ENCODE results near the gene SLC24A4.

SLC24A4 gene

DNA sequence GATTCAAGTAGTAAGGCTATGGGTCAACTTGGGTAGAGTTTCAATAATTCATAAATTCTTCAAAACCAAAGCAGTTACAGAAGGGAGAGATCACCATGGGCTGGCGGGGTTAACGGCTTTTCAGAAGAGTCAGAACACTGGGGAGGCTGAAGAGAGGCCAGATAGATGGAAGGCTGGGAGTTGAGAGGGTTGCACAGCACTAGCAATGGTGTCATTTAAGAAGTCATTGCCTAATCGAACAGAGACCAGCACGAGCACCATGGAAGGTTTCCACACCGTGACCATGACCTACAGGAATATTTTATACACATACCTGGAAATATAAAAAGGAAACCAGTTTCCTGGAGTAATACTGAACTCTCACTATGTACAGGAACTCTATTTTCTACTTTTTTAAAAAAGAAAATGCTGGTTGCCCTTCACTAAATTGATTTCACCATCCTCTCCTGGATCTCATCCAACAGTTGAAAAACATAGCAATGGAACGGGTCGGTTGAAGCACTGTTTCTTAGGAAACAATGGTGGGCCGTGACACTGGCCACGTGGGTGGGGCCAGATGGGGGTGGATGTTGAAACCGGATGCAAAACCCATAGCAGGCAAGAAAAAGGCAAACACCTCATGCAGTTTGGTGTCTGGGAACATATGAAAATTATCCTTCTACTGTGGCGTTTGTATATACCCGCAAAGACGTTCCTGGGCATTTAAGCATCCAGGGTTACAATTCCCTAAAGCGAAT is 152.7 kb downstream of the SLC24A4 start:
- DNase-seq (ENCODE audit: low read depth) = no peak

DNA sequence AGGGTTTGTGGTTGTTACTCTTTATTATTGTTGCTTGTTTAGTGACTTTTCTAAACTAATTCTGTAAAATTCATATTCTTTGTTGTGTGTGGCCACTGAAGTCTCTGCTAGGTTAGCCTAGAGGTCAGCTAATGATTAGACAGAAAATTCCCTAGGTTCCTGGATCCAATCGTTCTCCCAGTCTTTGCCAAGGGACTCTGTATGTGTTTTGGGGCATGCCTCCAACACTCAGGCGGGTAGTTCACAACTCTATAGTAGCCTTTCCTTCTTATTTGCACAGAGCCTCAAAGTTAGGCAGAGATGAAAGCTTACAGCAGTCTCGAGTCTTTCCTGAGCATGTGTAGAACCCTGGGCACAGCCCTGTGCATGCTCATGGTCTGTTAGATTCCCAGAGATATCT is 157.9 kb downstream of the SLC24A4 start:
- DNase-seq (ENCODE audit: low read depth) = no peak

GRCh38 chr14:92481386-92481785 is 158.4 kb downstream of the SLC24A4 start:
- DNase-seq (ENCODE audit: low read depth) = no peak

GRCh38 chr14:92481811-92482555 is 159.0 kb downstream of the SLC24A4 start:
- no peak for DNase-seq (ENCODE audit: low read depth)

- DNase-seq (ENCODE audit: low read depth) = no peak
Measured at GRCh38 chr14:92482621-92483319, 159.8 kb downstream of the SLC24A4 start.

DNA sequence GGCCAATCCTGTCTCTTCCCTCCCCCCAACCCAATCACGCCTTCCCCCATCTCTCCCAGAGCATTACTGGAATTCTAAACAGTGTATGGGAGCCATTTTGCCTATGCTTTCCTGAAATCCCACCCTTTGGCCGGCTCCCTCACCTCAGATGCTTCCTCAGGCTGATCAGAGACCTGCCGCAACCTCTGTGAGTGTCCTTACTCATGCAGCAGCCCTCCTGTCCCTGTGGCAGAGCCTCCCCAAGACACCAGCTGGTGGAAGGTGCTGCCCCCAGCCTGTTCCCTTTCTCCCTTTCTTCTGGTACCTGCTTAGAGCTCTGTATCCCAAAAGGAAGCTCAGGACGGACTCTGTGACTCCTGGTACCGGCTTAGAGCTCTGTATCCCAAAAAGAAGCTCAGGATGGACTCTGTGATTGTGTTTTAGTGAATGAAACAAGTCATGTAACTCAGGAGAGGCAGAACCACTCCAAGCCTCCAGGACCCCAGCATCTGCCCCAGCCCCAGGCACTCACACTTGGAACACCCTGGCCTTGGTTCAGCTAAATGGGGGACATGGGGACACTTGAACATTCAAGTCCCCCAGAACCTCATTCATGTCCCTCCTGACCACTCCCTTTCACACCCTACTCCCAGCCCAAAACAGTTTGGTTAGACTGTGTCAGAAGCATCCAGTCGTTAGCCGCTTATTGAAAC is 161.3 kb downstream of the SLC24A4 start:
- DNase-seq (ENCODE audit: low read depth) = no peak

DNA sequence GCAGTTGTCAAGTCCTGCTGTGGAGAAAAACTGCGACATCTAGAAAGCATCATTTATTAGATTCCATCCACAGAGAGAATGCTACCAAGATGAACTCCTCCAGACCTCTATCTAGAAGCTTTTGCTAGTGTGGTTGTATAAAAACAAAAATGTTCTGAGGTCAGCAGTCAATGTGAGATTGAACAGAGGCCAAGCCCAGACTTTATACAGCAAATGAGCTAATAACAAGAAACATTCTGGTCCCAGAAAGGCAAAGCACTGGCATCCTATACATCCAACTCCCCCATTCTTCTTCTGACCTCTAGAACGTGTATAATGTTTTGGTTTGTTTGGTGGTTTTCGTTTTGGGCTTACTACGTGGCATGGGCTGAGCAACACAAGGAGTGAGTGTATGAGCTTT is 163.9 kb downstream of the SLC24A4 start:
- DNase-seq (ENCODE audit: low read depth) = no peak

DNA sequence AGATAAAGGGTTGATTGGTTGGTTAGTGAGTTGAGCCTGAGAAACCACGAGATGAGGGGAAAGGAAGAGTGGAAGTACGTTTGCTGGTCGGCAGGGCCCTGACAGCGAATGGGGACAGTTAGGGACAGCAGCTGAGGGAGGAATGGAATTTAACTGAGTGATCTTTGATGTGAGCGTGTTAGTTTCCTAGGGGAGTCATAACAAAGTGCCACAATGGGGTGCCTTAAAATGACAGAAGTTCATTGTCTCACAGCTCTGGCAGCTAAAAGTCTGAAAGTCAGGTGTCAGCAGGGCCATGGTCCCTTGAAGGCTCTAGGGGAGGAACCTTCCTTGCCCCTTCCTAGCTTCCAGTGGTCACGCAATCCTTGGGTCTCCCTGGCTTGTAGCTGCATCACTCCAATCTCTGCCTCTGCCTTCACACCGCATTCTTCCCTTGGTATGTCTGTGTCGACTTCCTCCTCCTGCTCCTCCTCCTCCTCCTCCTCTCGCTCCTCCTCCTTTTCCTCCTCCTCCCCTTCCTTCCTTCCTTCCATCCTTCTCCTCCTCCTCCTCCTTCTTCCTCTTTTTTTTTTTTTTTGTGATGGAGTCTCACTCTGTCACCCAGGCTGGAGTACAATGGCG is 164.7 kb downstream of the SLC24A4 start:
- no peak for DNase-seq (ENCODE audit: low read depth)

GRCh38 chr14:92489394-92490238 is 166.7 kb downstream of the SLC24A4 start:
- DNase-seq (ENCODE audit: low read depth) = no peak

GRCh38 chr14:92490239-92490959 is 167.4 kb downstream of the SLC24A4 start:
- no peak for DNase-seq (ENCODE audit: low read depth)

DNA sequence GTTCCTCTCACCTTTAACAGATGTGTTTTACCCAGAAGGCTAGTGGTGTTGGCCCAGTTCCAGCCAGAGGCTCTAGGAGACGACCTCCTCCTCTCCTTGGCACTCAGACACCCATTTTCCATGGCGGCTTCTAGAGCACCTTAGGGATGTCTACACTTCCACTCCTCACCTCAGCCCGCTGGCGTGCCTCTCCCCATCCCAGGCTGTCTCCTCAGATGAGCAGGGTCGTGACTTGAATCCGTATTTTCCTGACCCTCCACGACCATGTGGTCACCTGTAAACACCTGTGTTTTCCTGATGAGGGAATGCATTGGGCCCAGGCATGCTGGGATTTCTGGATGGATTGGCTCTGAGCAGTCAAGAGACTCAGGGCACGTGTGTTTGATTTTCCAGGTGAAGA is 168.8 kb downstream of the SLC24A4 start:
- no peak for DNase-seq (ENCODE audit: low read depth)

DNA sequence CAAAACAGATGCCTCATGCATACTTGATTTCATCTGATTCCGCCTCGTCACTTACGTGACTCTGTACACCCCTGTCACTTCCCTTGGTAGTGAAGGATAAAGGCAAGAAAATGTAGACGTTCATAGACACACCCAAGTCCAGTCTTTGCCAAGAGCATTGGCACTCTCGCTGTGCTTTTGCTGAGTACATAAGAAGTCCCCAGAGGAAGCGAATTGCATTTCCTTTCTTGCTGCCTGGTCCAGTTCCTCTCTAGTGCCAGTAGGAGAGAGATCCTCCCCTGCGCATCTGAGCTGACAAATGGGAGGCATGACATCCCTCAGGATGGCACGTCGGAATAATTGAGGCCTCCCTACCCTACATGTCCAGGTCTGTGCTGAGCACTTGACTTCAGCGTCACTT is 169.3 kb downstream of the SLC24A4 start:
- DNase-seq (ENCODE audit: low read depth) = no peak

DNA sequence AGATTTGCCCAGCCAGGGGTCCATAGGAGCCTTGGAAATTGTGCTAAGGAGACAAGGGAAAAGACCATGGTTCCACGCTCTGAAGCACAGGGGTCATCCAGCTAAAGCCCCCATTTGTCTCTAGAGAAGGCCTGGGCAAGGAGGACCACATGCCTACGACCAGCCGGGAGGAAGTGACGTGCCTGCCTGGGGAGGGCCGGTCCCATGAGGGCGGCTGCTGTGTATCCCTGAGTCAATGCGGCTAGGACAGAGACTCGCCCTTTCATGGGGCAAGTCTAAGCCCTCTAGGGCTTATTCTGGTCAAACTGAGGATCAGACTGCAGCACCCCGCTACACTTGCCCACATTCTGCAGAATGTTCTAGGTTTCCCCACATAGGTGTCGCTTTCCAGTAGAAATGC is 170.1 kb downstream of the SLC24A4 start:
- no peak for DNase-seq (ENCODE audit: low read depth)

DNA sequence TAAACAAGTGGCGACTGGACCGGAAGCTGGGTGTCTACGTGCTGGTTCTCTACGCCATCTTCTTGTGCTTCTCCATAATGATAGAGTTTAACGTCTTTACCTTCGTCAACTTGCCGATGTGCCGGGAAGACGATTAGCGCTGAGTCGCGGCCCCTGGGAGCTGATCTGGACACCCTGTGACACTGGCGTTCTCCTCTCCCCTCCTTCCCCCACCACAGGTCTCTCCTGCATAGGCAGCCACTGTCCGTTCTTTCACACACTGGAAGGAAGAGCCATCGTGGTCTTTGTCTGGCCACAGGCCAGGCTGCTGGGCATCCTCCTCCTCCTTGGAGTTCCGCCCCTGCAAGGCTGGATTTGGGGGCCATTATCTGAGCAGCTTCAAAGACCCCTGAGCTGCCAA is 170.5 kb downstream of the SLC24A4 start:
- DNase-seq (ENCODE audit: low read depth) = no peak

DNA sequence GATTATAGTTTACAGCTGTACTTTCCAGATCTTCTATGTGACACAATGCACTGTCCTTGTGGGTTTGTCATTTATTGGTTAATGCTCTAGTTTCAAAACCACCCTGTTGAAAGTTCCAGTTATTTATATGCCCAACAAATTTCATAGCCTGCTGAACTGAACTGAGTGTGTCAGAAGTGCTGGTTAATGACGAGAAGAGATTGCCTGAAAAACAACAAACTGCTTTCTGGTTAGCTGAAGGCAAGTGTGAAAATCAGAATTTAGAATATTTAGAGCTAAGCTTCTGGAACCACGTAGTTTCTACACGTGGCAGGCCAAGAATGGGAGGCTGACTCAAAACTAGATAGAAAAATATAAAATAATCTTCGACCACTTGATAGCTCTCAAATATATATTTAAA is 171.5 kb downstream of the SLC24A4 start:
- no peak for DNase-seq (ENCODE audit: low read depth)

DNA sequence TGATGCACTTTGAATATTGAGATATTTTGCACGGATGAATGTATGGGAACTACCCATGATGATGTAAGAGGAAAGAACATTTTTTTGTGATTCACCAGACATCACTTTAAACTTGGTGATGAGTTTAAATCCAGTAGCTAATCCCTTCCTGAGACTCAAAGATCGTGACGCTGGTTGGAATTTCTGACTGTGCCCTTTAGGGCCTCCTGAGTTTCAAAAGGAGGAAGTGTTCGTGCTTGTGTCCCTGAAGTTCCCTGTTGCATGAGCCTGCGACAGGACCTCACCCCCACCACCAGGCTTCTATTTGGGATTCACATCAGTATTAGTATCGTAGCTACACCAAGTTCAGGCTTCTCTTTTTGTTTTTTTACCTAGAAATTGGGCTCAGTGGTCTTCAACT is 172.1 kb downstream of the SLC24A4 start:
- no peak for DNase-seq (ENCODE audit: low read depth)

GRCh38 chr14:92496191-92496857 is 173.4 kb downstream of the SLC24A4 start:
- DNase-seq (ENCODE audit: low read depth) = no peak

GRCh38 chr14:92497391-92497790 is 174.4 kb downstream of the SLC24A4 start:
- DNase-seq (ENCODE audit: low read depth) = no peak

GRCh38 chr14:92499234-92499633 is 176.3 kb downstream of the SLC24A4 start:
- no peak for DNase-seq (ENCODE audit: low read depth)

DNA sequence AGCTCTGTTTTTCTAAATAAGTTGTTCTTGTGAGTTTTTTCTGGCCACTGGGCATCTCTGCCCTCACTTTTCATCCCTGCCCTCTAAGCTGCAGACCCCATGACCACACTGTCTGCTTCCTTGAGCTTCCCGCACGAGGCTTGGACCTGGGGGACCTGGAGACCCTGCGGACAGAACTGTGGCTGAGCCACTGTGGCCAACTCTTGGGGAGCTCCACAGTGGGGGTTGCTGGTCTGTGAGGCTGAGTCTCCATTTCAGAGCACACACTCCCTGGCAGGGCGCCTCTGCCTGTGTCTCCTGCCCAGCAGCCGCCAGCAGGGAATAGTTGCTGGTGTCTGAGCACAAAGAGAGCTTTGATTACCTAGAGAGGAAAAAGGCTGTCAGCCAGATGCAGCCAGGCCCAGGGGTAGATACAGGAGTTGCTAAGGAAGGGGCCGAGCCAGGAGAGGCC is 177.6 kb downstream of the SLC24A4 start:
- DNase-seq (ENCODE audit: low read depth) = no peak

Data from activated T-cell treated with anti-CD3 and anti-CD28 coated beads for 24 hours (primary cell).